ENCODE measurements around the gene RHBDD3.

The RHBDD3 gene

GRCh38 chr22:29267858-29268510 is at the start of gene RHBDD3, which contains the start of gene EWSR1:
RHBDD3 (minus strand) TSS chr22:29267981; CDS start chr22:29265626, 2,355 bp downstream.
EWSR1 (plus strand) TSS chr22:29268268; CDS start chr22:29268337, 69 bp downstream.
- no peaks in the 10 kb centered on the region for H3K9me3 ChIP-seq (ENCODE audit: insufficient read depth, low read length)
- peak; percentile 80 for DNase-seq (ENCODE audit: low read depth, low spot score)
- peak; percentile 72 for TF ChIP-seq YY1 (IDR thresholded peaks at IDR 0.05; ENCODE audit: insufficient read depth, insufficient read length)
- no peak for TF ChIP-seq ZNF274 (IDR thresholded peaks at IDR 0.05; ENCODE audit: low read depth, low read length)
- H3K9ac ChIP-seq (ENCODE audit: insufficient read length, low read depth), result peak within 1 kb of the TSS; percentile 98
- peak within 1 kb of the TSS; percentile 90 for H3K4me3 ChIP-seq (ENCODE audit: insufficient read length, low read depth)
- no peaks in the 10 kb centered on the region for H3K27me3 ChIP-seq (ENCODE audit: insufficient read depth, insufficient read length)
- peaks cover 76% of the 10 kb centered on the region for H3K36me3 ChIP-seq (ENCODE audit: insufficient read depth, insufficient read length, low read length)
- peaks cover 16% of the 10 kb centered on the region for H3K4me1 ChIP-seq (ENCODE audit: insufficient read depth, insufficient read length)

- peaks cover 13% of the 10 kb centered on the region for H3K4me1 ChIP-seq (ENCODE audit: insufficient read depth, insufficient read length)
- TF ChIP-seq ZNF274 (IDR thresholded peaks at IDR 0.05; ENCODE audit: low read depth, low read length), result no peak
- H3K9ac ChIP-seq (ENCODE audit: insufficient read length, low read depth), result peak overlapping the region; percentile 42
- DNase-seq (ENCODE audit: low read depth, low spot score), result no peak
- H3K4me3 ChIP-seq (ENCODE audit: insufficient read length, low read depth), result no peak overlapping the region
- H3K36me3 ChIP-seq (ENCODE audit: insufficient read depth, insufficient read length, low read length), result peaks cover 16% of the 10 kb centered on the region
- peaks cover 34% of the 10 kb centered on the region for H3K27me3 ChIP-seq (ENCODE audit: insufficient read depth, insufficient read length)
- no peaks in the 10 kb centered on the region; the same call in 1 of the 2 replicates for H3K9me3 ChIP-seq (ENCODE audit: insufficient read depth, low read length)
Measured at GRCh38 chr22:29316141-29316828, 48.5 kb upstream of the RHBDD3 start.

- H3K27me3 ChIP-seq (ENCODE audit: insufficient read depth, insufficient read length), result peaks cover 34% of the 10 kb centered on the region
- peaks cover 15% of the 10 kb centered on the region for H3K4me1 ChIP-seq (ENCODE audit: insufficient read depth, insufficient read length)
- TF ChIP-seq YY1 (IDR thresholded peaks at IDR 0.05; ENCODE audit: insufficient read depth, insufficient read length) (no peak), SUZ12 (IDR thresholded peaks at IDR 0.05; ENCODE audit: extremely low read depth, insufficient read depth, insufficient read length) (no peak), ZNF274 (IDR thresholded peaks at IDR 0.05; ENCODE audit: low read depth, low read length) (no peak)
- H3K4me3 ChIP-seq (ENCODE audit: insufficient read length, low read depth), result peak within 1 kb of the TSS; percentile 45
- H3K9me3 ChIP-seq (ENCODE audit: insufficient read depth, low read length), result no peaks in the 10 kb centered on the region; the same call in 1 of the 2 replicates
- no peak for DNase-seq (ENCODE audit: low read depth, low spot score)
- H3K36me3 ChIP-seq (ENCODE audit: insufficient read depth, insufficient read length, low read length), result peaks cover 18% of the 10 kb centered on the region
- peak within 1 kb of the TSS; percentile 74 for H3K9ac ChIP-seq (ENCODE audit: insufficient read length, low read depth)
Measured at GRCh38 chr22:29315286-29316140, 47.7 kb upstream of the RHBDD3 start, which contains the start of gene RASL10A. RASL10A (minus strand) TSS chr22:29315697; CDS start chr22:29315246, 451 bp downstream.

GRCh38 chr22:29314537-29315285 is 46.9 kb upstream of the RHBDD3 start:
- Histone ChIP-seq H3K9me3 (ENCODE audit: insufficient read depth, low read length) (no peaks in the 10 kb centered on the region; the same call in 1 of the 2 replicates), H3K4me1 (ENCODE audit: insufficient read depth, insufficient read length) (peaks cover 15% of the 10 kb centered on the region), H3K4me3 (ENCODE audit: insufficient read length, low read depth) (peak overlapping the region; percentile 45), H3K27me3 (ENCODE audit: insufficient read depth, insufficient read length) (peaks cover 34% of the 10 kb centered on the region), H3K9ac (ENCODE audit: insufficient read length, low read depth) (peak overlapping the region; percentile 74), H3K36me3 (ENCODE audit: insufficient read depth, insufficient read length, low read length) (peaks cover 20% of the 10 kb centered on the region)
- DNase-seq (ENCODE audit: low read depth, low spot score), result no peak
- no peak for TF ChIP-seq ZNF274 (IDR thresholded peaks at IDR 0.05; ENCODE audit: low read depth, low read length)
- no peak for TF ChIP-seq YY1 (IDR thresholded peaks at IDR 0.05; ENCODE audit: insufficient read depth, insufficient read length)
- TF ChIP-seq SUZ12 (IDR thresholded peaks at IDR 0.05; ENCODE audit: extremely low read depth, insufficient read depth, insufficient read length), result no peak

- no peak for DNase-seq (ENCODE audit: low read depth, low spot score)
- no peaks in the 10 kb centered on the region; the same call in 1 of the 2 replicates for H3K9me3 ChIP-seq (ENCODE audit: insufficient read depth, low read length)
- H3K27me3 ChIP-seq (ENCODE audit: insufficient read depth, insufficient read length), result peaks cover 34% of the 10 kb centered on the region
- peaks cover 21% of the 10 kb centered on the region for H3K36me3 ChIP-seq (ENCODE audit: insufficient read depth, insufficient read length, low read length)
- H3K4me3 ChIP-seq (ENCODE audit: insufficient read length, low read depth), result peak overlapping the region; percentile 45
- peak overlapping the region; percentile 74 for H3K9ac ChIP-seq (ENCODE audit: insufficient read length, low read depth)
- H3K4me1 ChIP-seq (ENCODE audit: insufficient read depth, insufficient read length), result peaks cover 18% of the 10 kb centered on the region
- TF ChIP-seq YY1 (IDR thresholded peaks at IDR 0.05; ENCODE audit: insufficient read depth, insufficient read length), result no peak
- no peak for TF ChIP-seq SUZ12 (IDR thresholded peaks at IDR 0.05; ENCODE audit: extremely low read depth, insufficient read depth, insufficient read length)
- no peak for TF ChIP-seq ZNF274 (IDR thresholded peaks at IDR 0.05; ENCODE audit: low read depth, low read length)
Measured at GRCh38 chr22:29313576-29314466, 46.0 kb upstream of the RHBDD3 start.

- TF ChIP-seq ZNF274 (IDR thresholded peaks at IDR 0.05; ENCODE audit: low read depth, low read length), result no peak
- TF ChIP-seq SUZ12 (IDR thresholded peaks at IDR 0.05; ENCODE audit: extremely low read depth, insufficient read depth, insufficient read length), result no peak
- no peak for TF ChIP-seq YY1 (IDR thresholded peaks at IDR 0.05; ENCODE audit: insufficient read depth, insufficient read length)
Measured at GRCh38 chr22:29313126-29313575, 45.4 kb upstream of the RHBDD3 start.

More at GRCh38 chr22:29313126-29313575, 45.4 kb upstream of the RHBDD3 start:
- H3K4me3 ChIP-seq (ENCODE audit: insufficient read length, low read depth), result no peak overlapping the region
- H3K9ac ChIP-seq (ENCODE audit: insufficient read length, low read depth), result no peak overlapping the region
- peaks cover 27% of the 10 kb centered on the region for H3K36me3 ChIP-seq (ENCODE audit: insufficient read depth, insufficient read length, low read length)
- peaks cover 34% of the 10 kb centered on the region for H3K27me3 ChIP-seq (ENCODE audit: insufficient read depth, insufficient read length)
- H3K4me1 ChIP-seq (ENCODE audit: insufficient read depth, insufficient read length), result peaks cover 23% of the 10 kb centered on the region
- DNase-seq (ENCODE audit: low read depth, low spot score), result no peak
- H3K9me3 ChIP-seq (ENCODE audit: insufficient read depth, low read length), result no peaks in the 10 kb centered on the region; the same call in 1 of the 2 replicates
